Type B pancreatic cell (in vitro differentiated cells): ENCODE results near the gene GMPS. TPM values are rescaled to one million over a fixed set of nuclear protein-coding genes. Genes with fewer than 3 reads are reported as not detected.

Experiments used
- DNase-seq: peaks from one replicate; pipeline ENCODE4 v3.0.0; 2021; ENCODE audit warnings: mixed read lengths; ENCODE audit not compliant: unreplicated experiment; ENCODE audit errors: extremely low spot score
- H3K27ac Mint-ChIP-seq: 2 replicates; pipeline ENCODE4 v1.8.0; 2021; ENCODE audit warnings: mild to moderate bottlenecking, mixed read lengths
- H3K27me3 Mint-ChIP-seq: 2 replicates; pipeline ENCODE4 v1.8.0; 2021; ENCODE audit warnings: mixed read lengths
- H3K36me3 Mint-ChIP-seq: 2 replicates; pipeline ENCODE4 v1.8.0; 2021; ENCODE audit warnings: mixed read lengths
- H3K4me1 Mint-ChIP-seq: one replicate; pipeline ENCODE4 v1.8.0; 2021; ENCODE audit warnings: mixed read lengths; ENCODE audit not compliant: unreplicated experiment
- H3K4me3 Mint-ChIP-seq: 2 replicates; pipeline ENCODE4 v1.8.0; 2021; ENCODE audit warnings: mild to moderate bottlenecking, mixed read lengths
- H3K9me3 Mint-ChIP-seq: 2 replicates; pipeline ENCODE4 v1.8.0; 2021; ENCODE audit warnings: mixed read lengths
- CTCF ChIP-seq: fragments of 200-600 bp; sonication (generic); conservative IDR thresholded peaks from 2 replicates; pipeline ENCODE4 v1.5.0; 2021; ENCODE audit warnings: antibody characterized with exemption, mild to moderate bottlenecking
- total RNA-seq: library from RNA; stranded (reverse); gene quantifications from 2 replicates; pipeline ENCODE4 v1.2.1, GENCODE V29; 2021; ENCODE audit warnings: low replicate concordance

Gene GMPS
- total RNA-seq, 1 donor from 2014 or later, result 90.4 TPM

- no peak overlapping the region for H3K27ac Mint-ChIP-seq
- no peak for DNase-seq
- H3K4me3 Mint-ChIP-seq, result no peak overlapping the region
- H3K4me1 Mint-ChIP-seq, result no peaks in the 10 kb centered on the region
- peaks cover 32% of the 10 kb centered on the region for H3K36me3 Mint-ChIP-seq
- H3K27me3 Mint-ChIP-seq, result no peaks in the 10 kb centered on the region
- no peak for TF ChIP-seq CTCF
- H3K9me3 Mint-ChIP-seq, result no peaks in the 10 kb centered on the region
Measured at GRCh38 chr3:155908086-155908485, 37.6 kb downstream of the GMPS start.

GRCh38 chr3:155908605-155909004 is 38.2 kb downstream of the GMPS start:
- Mint-ChIP-seq H3K4me3 (no peak overlapping the region), H3K27ac (no peak overlapping the region)

GRCh38 chr3:155912090-155912489 is 41.6 kb downstream of the GMPS start:
- H3K36me3 Mint-ChIP-seq, result peaks cover 51% of the 10 kb centered on the region
- no peak for TF ChIP-seq CTCF
- no peak for DNase-seq
- no peak overlapping the region for H3K27ac Mint-ChIP-seq
- no peaks in the 10 kb centered on the region for H3K27me3 Mint-ChIP-seq
- no peaks in the 10 kb centered on the region for H3K4me1 Mint-ChIP-seq
- no peak overlapping the region for H3K4me3 Mint-ChIP-seq
- H3K9me3 Mint-ChIP-seq, result no peaks in the 10 kb centered on the region

More at GRCh38 chr3:155908605-155909004, 38.2 kb downstream of the GMPS start:
- no peaks in the 10 kb centered on the region for H3K9me3 Mint-ChIP-seq
- TF ChIP-seq CTCF, result no peak
- DNase-seq, result no peak
- H3K27me3 Mint-ChIP-seq, result no peaks in the 10 kb centered on the region
- H3K4me1 Mint-ChIP-seq, result no peaks in the 10 kb centered on the region
- peaks cover 32% of the 10 kb centered on the region for H3K36me3 Mint-ChIP-seq

- Mint-ChIP-seq H3K36me3 (peaks cover 52% of the 10 kb centered on the region), H3K4me1 (no peaks in the 10 kb centered on the region), H3K27me3 (no peaks in the 10 kb centered on the region), H3K9me3 (no peaks in the 10 kb centered on the region), H3K4me3 (no peak overlapping the region), H3K27ac (no peak overlapping the region)
- no peak for TF ChIP-seq CTCF
- DNase-seq, result no peak
Measured at GRCh38 chr3:155912579-155913190, 42.2 kb downstream of the GMPS start.

GRCh38 chr3:155917781-155918180 is 47.3 kb downstream of the GMPS start:
- Mint-ChIP-seq H3K4me3 (no peak overlapping the region), H3K9me3 (no peaks in the 10 kb centered on the region), H3K36me3 (peaks cover 26% of the 10 kb centered on the region), H3K4me1 (no peaks in the 10 kb centered on the region), H3K27me3 (no peaks in the 10 kb centered on the region), H3K27ac (no peak overlapping the region)
- no peak for TF ChIP-seq CTCF
- DNase-seq, result no peak

- no peak overlapping the region for H3K4me3 Mint-ChIP-seq
- DNase-seq, result no peak
- no peaks in the 10 kb centered on the region for H3K27me3 Mint-ChIP-seq
- H3K36me3 Mint-ChIP-seq, result peaks cover 30% of the 10 kb centered on the region
- no peaks in the 10 kb centered on the region for H3K4me1 Mint-ChIP-seq
- no peak overlapping the region for H3K27ac Mint-ChIP-seq
- no peaks in the 10 kb centered on the region for H3K9me3 Mint-ChIP-seq
- TF ChIP-seq CTCF, result no peak
Measured at GRCh38 chr3:155919728-155920127, 49.3 kb downstream of the GMPS start.
